Measurements from ENCODE around the gene CSGALNACT2. TPM values are rescaled to one million over a fixed set of nuclear protein-coding genes. Genes with fewer than 3 reads are reported as not detected.

The CSGALNACT2 gene
- total and polyA plus RNA-seq, 2 of the 13 experiments (the other 11 are each of a cell fraction or from before 2014, with no cell fraction given): 3.3 to 7.1 TPM

DNA sequence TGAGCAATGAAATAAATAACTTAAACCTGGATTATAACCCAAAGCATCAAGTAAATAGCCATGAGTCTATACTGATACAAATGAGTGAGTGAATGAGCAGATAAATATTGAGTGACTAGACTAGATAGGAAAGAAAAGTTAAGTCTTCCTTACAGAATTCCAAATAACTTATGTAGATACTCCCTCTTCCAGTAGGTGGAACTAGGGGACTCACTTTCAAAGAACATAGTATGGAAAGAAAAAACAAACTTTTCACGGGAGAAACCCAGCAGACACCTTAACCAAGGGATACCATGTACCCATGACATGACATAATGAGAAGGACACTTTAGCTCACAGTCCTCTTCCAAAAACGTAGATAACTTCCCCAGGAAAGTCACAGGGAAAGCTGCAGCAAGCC lies 32.2 kb downstream of the CSGALNACT2 start:
- H3K79me2 ChIP-seq (ENCODE audit: insufficient read depth, low read length): no peaks in the 10 kb centered on the region
- no peaks in the 10 kb centered on the region for H3K4me1 ChIP-seq (ENCODE audit: insufficient read depth, low read length)
- H3K4me2 ChIP-seq (ENCODE audit: low read depth, low read length): no peak overlapping the region
- WGBS (ENCODE audit: low lambda C conversion rate): 55% methylated on average over 2 of the region's 2 CpGs
- no peak overlapping the region for H3K27ac ChIP-seq (ENCODE audit: extremely low read length, insufficient read depth, low read length)
- H2AFZ ChIP-seq (ENCODE audit: low read length): no peak overlapping the region
- FAIRE-seq (no peak), DNase-seq (ENCODE audit: low spot score) (peak; percentile 13), ATAC-seq (peak; percentile 50; the same call in 2 of the 3 replicates)
- no peak overlapping the region for H3K9ac ChIP-seq (ENCODE audit: insufficient read depth, low read depth, low read length)
- intact Hi-C loops (cut with micrococcal nuclease; ENCODE audit: unreplicated experiment): no loop called here
- in situ Hi-C loops (cut with HindIII; ENCODE audit: extremely low pct_ligation_motif_present, low pct_unique_long_range_greater_than_20kb): no loop called here
- no peaks in the 10 kb centered on the region for H4K20me1 ChIP-seq (ENCODE audit: insufficient read depth, low read length)
- no peak for TF ChIP-seq ZNF496 (CRISPR knock-in tag; IDR thresholded peaks at IDR 0.05; ENCODE audit: insufficient replicate concordance)
- TF ChIP-seq ZNF83 (CRISPR knock-in tag; IDR thresholded peaks at IDR 0.05; ENCODE audit: borderline replicate concordance): no peak
- TF ChIP-seq, protein P1, sequence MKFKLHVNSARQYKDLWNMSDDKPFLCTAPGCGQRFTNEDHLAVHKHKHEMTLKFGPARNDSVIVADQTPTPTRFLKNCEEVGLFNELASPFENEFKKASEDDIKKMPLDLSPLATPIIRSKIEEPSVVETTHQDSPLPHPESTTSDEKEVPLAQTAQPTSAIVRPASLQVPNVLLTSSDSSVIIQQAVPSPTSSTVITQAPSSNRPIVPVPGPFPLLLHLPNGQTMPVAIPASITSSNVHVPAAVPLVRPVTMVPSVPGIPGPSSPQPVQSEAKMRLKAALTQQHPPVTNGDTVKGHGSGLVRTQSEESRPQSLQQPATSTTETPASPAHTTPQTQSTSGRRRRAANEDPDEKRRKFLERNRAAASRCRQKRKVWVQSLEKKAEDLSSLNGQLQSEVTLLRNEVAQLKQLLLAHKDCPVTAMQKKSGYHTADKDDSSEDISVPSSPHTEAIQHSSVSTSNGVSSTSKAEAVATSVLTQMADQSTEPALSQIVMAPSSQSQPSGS (CRISPR knock-in tag; IDR thresholded peaks at IDR 0.05): no peak
- TF ChIP-seq ZNF674 (CRISPR knock-in tag; IDR thresholded peaks at IDR 0.05; ENCODE audit: low read depth): no peak
- BruUV-seq (replicated peaks): no TSS peak
- no peaks in the 10 kb centered on the region; a peak in 1 of 5 replicates for H3K36me3 ChIP-seq (replicated peaks in 1 of 2; ENCODE audit: control insufficient read depth in 1 of 2, insufficient read depth in 2 of 2, low read length in 2 of 2)
- H3K27me3 ChIP-seq (ENCODE audit: control insufficient read depth in 1 of 2, insufficient read depth in 2 of 2, low read length in 2 of 2): no peaks in the 10 kb centered on the region
- POLR2A ChIA-PET: no interaction called here
- H3K4me3 ChIP-seq (replicated peaks in 1 of 3; ENCODE audit: insufficient read depth in 1 of 3, low read depth in 2 of 3, low read length in 3 of 3): no peak overlapping the region
- CTCF ChIA-PET (ENCODE audit: low intra/inter-chr PET ratio, low total read pairs): no interaction called here
- H3K9me3 ChIP-seq (ENCODE audit: low read length): no peaks in the 10 kb centered on the region

DNA sequence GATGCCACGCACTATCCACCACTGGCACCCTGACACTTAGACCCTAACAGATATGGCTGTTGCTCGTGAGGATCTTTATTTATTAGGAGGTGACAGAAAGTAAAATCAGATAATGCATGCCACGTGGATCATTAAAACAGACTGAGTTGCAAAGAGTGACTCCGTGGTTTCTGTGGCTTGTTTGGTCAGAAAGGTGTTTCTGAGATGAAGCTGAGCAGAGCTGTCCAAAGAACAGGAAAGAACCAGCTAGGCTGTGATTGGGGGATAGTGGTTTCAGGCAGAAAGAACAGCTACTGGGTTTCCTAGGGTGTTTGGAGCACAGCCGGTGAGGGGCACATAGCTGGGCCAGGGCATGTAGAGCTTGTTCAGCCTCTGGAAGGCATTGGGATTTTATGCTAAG lies 34.4 kb downstream of the CSGALNACT2 start:
- no peak for TF ChIP-seq XBP1 (CRISPR knock-in tag; IDR thresholded peaks at IDR 0.05)
- TF ChIP-seq ATF7 (IDR thresholded peaks at IDR 0.05): no peak
- no peak for TF ChIP-seq ATF7 (CRISPR knock-in tag; IDR thresholded peaks at IDR 0.05)
- TF ChIP-seq ZNF569 (CRISPR knock-in tag; IDR thresholded peaks at IDR 0.05; ENCODE audit: borderline replicate concordance): no peak
- TF ChIP-seq, protein P2, sequence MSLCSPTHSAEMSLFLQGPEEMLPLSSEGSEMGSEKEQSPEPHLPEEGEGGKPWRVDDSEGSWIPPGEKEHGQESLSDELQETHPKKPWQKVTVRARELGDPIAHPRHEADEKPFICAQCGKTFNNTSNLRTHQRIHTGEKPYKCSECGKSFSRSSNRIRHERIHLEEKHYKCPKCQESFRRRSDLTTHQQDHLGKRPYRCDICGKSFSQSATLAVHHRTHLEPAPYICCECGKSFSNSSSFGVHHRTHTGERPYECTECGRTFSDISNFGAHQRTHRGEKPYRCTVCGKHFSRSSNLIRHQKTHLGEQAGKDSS (CRISPR knock-in tag; IDR thresholded peaks at IDR 0.05; ENCODE audit: borderline replicate concordance, low read depth): no peak
- Histone ChIP-seq H3K36me3 (replicated peaks in 1 of 2; ENCODE audit: control insufficient read depth in 1 of 2, insufficient read depth in 2 of 2, low read length in 2 of 2) (peaks cover 0 to 5% of the 10 kb centered on the region in 2 experiments; a peak in 1 of 5 replicates), H4K20me1 (ENCODE audit: insufficient read depth, low read length) (no peaks in the 10 kb centered on the region), H3K27ac (ENCODE audit: extremely low read length, insufficient read depth, low read length) (no peak overlapping the region), H3K4me1 (ENCODE audit: insufficient read depth, low read length) (no peaks in the 10 kb centered on the region), H3K4me3 (replicated peaks in 1 of 3; ENCODE audit: insufficient read depth in 1 of 3, low read depth in 2 of 3, low read length in 3 of 3) (no peak overlapping the region), H2AFZ (ENCODE audit: low read length) (no peak overlapping the region), H3K4me2 (ENCODE audit: low read depth, low read length) (no peak overlapping the region), H3K9ac (ENCODE audit: insufficient read depth, low read depth, low read length) (no peak overlapping the region), H3K27me3 (ENCODE audit: control insufficient read depth in 1 of 2, insufficient read depth in 2 of 2, low read length in 2 of 2) (no peaks in the 10 kb centered on the region; a peak in 1 of 5 replicates), H3K79me2 (ENCODE audit: insufficient read depth, low read length) (no peaks in the 10 kb centered on the region), H3K9me3 (ENCODE audit: low read length) (no peaks in the 10 kb centered on the region)
- ATAC-seq (no peak), DNase-seq (ENCODE audit: low spot score) (no peak), FAIRE-seq (no peak)
- intact Hi-C loops (cut with micrococcal nuclease; ENCODE audit: unreplicated experiment): no loop called here
- ChIA-PET CTCF (ENCODE audit: low intra/inter-chr PET ratio, low total read pairs) (no interaction called here), POLR2A (no interaction called here)
- BruUV-seq (replicated peaks): no TSS peak
- in situ Hi-C loops (cut with HindIII; ENCODE audit: extremely low pct_ligation_motif_present, low pct_unique_long_range_greater_than_20kb): no loop called here
- 95% methylated on average over 5 of the region's 5 CpGs for WGBS (ENCODE audit: low lambda C conversion rate)

All from HepG2 (cell line).